Measurements from ENCODE around the gene SYT9. TPM values are rescaled to one million over a fixed set of nuclear protein-coding genes. Genes with fewer than 3 reads are reported as not detected.

SYT9 gene
- total RNA-seq, 1 donor from 2014 or later, result not detected

GRCh38 chr11:7422544-7423331 is 171.0 kb downstream of the SYT9 start:
- DNase-seq (ENCODE audit: low spot score), result no peak

- DNase-seq (ENCODE audit: low spot score), result no peak
These were observed 172.2 kb downstream of the SYT9 start for GRCh38 chr11:7423946-7424345.

- no peak for DNase-seq (ENCODE audit: low spot score)
These were observed 176.0 kb downstream of the SYT9 start for GRCh38 chr11:7427733-7428132.

DNA sequence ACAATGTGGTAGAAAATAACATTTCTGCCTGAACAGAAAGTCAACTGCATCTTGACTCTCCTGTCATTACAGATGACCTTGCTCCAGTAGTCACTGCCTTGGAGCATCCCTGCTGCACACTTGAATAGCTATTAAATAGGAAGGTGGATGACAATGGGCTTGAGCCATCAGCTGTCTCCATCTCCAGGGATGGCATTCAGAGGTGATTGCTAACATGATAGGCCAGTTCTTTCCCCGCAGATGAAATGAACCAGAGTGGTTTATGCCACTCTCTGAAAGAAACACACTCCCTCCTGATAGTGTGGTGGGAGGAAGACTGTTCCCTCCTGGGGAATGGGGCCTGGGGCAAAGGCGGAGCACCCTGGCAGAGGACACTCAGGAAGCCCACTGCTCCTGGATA is 176.5 kb downstream of the SYT9 start:
- DNase-seq (ENCODE audit: low spot score), result no peak

DNA sequence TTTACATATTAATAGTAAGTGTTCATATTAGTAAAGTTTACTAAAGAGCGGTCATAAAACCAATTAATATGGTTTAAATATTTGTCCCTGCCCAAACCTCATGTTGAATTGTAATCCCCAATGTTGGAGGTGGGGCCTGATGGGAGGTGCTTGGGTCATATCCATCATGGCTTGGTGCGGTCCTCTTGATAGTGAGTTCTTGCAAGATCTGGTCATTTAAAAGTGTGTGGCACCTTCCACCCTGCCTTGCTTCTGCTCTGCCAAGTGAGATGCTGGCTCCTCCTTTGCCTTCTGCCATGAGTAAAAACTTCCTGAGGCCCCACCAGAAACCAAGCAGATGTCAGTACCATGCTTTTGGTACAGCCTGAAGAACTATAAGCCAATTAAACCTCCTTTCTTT is 178.8 kb downstream of the SYT9 start:
- no peak for DNase-seq (ENCODE audit: low spot score)

- no peak for DNase-seq (ENCODE audit: low spot score)
These were observed 183.5 kb downstream of the SYT9 start for GRCh38 chr11:7435176-7435575.

- no peak for DNase-seq (ENCODE audit: low spot score)
These were observed 184.4 kb downstream of the SYT9 start for GRCh38 chr11:7436146-7436545.

GRCh38 chr11:7436657-7437056 is 185.0 kb downstream of the SYT9 start:
- no peak for DNase-seq (ENCODE audit: low spot score)

GRCh38 chr11:7437696-7438095 is 186.0 kb downstream of the SYT9 start:
- no peak for DNase-seq (ENCODE audit: low spot score)

- DNase-seq (ENCODE audit: low spot score), result no peak
These were observed 188.1 kb downstream of the SYT9 start for GRCh38 chr11:7439746-7440320.

- no peak for DNase-seq (ENCODE audit: low spot score)
These were observed 191.0 kb downstream of the SYT9 start for GRCh38 chr11:7442588-7443215.

DNA sequence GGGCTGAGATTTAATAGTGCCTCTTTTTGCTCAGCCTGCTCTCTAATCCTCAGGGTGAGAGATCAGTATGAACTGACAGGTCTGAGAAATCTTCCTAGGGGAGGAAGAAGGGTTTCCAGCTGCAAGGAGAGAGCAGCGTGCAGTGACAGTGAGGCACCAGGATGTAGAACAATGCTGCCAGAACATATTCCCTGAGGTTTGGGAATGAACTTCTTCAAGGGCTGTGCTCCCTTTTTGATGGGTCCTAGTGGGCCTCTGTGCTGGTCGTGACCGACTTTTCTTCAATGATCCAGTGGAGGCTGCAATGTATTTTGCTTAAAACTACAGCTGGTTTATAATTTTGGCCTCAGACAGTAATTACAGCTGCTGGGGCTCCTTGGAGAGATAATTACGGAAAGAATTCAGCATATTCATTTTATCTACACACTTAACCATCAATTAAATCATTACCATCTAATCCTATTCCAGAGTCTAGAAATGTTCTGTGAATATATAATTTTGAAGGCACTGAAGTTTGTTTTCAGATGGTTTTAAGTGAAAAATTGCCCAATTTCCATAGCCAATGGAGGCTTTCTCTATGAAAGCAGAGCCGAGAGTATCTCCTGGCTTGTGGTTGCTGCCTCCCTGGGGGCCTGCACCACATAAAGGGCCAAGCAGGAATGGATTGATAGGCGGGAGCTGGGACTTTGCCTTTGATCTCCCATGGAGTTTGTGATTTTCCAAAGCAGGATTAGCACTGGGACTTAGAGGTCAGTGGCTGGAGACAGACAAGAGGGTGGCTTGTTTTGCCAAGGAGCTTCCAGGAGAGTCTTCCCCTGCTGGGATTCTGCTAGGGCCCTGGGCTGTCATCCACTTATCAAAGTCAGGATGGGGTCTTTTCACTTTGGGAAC is 192.6 kb downstream of the SYT9 start:
- DNase-seq (ENCODE audit: low spot score), result no peak

GRCh38 chr11:7445564-7445963 is 193.9 kb downstream of the SYT9 start:
- DNase-seq (ENCODE audit: low spot score), result no peak

- DNase-seq (ENCODE audit: low spot score), result no peak
These were observed 196.5 kb downstream of the SYT9 start for GRCh38 chr11:7448201-7448600.

DNA sequence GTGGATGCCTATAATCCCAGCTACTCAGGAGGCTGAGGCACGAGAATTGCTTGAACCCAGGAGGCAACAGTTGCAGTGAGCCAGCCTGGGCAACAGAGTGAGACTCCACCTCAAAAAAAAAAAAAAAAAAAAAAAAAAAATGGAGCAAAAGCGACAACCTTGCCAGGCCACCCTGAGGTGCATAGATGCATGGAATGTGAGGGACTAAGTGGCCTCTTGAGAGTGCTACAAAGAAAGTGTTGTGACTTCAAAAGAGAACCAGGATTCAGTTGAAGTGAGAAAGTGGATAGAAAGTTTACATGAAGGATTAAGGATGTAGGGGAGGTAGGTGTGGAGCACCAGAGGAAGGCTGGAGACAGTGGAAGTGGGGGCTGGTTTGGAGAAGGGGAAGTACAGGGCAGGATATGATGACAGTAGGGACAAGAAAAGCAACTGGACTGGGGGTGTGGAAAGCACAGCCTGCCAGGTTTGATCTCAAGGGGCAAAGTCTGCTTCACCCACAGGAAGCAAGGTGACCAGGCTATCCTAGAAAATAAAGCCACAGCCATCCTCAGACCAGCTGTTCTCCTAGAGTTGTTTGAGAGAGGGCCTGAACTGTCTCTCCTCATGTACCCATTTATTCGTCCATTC is 197.6 kb downstream of the SYT9 start:
- DNase-seq (ENCODE audit: low spot score), result no peak

DNA sequence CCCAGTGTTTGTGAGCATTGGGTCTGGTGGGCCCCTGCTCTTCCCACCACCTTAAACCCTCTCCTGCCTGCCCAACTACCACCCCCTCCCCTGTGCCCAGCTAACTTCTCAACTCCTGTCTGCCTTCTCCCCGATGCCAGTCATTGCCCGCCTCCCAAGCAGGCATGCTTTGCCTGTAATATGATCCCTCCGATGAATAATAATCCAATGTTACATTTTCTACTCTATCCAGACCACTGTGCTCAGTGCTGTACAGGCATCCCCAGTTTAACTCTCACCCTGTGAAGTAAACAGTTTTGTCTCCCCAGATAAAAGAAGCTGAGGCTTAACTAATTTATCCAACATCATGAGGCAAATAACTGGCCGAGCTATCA is 198.1 kb downstream of the SYT9 start:
- DNase-seq (ENCODE audit: low spot score), result no peak

GRCh38 chr11:7450836-7451235 is 199.1 kb downstream of the SYT9 start:
- DNase-seq (ENCODE audit: low spot score), result no peak

GRCh38 chr11:7451520-7451919 is 199.8 kb downstream of the SYT9 start:
- DNase-seq (ENCODE audit: low spot score), result no peak

GRCh38 chr11:7451952-7452494 is 200.3 kb downstream of the SYT9 start:
- DNase-seq (ENCODE audit: low spot score), result no peak

- DNase-seq (ENCODE audit: low spot score), result no peak
These were observed 203.2 kb downstream of the SYT9 start for GRCh38 chr11:7454854-7455253.

- DNase-seq (ENCODE audit: low spot score), result no peak
These were observed 205.5 kb downstream of the SYT9 start for GRCh38 chr11:7457211-7457610.
